HG02938 (cell line): ENCODE measurements around the gene EPB41L4A.

Experiments
- ATAC-seq: cut with Tn5 transposase; IDR thresholded peaks from one replicate; pipeline ENCODE4 v1.9.1; 2021; ENCODE audit warnings: mild to moderate bottlenecking, moderate library complexity; ENCODE audit not compliant: unreplicated experiment

The EPB41L4A gene

GRCh38 chr5:112356178-112356956 lies 62.7 kb downstream of the EPB41L4A start:
- no peak for ATAC-seq

GRCh38 chr5:112355058-112355685 lies 63.9 kb downstream of the EPB41L4A start:
- no peak for ATAC-seq

GRCh38 chr5:112353678-112354077 lies 65.4 kb downstream of the EPB41L4A start:
- no peak for ATAC-seq

GRCh38 chr5:112351225-112351624 lies 67.9 kb downstream of the EPB41L4A start:
- no peak for ATAC-seq

- ATAC-seq, result no peak
Measured at GRCh38 chr5:112350626-112351025, 68.5 kb downstream of the EPB41L4A start.

- ATAC-seq, result no peak
Measured at GRCh38 chr5:112349371-112349770, 69.7 kb downstream of the EPB41L4A start.

GRCh38 chr5:112348915-112349314 lies 70.2 kb downstream of the EPB41L4A start:
- no peak for ATAC-seq

- no peak for ATAC-seq
Measured at GRCh38 chr5:112348387-112348786, 70.7 kb downstream of the EPB41L4A start.

- ATAC-seq, result peak; percentile 62
Measured at GRCh38 chr5:112346411-112347044, 72.5 kb downstream of the EPB41L4A start.

GRCh38 chr5:112344540-112344939 lies 74.5 kb downstream of the EPB41L4A start:
- ATAC-seq, result no peak

- no peak for ATAC-seq
Measured at GRCh38 chr5:112342389-112342788, 76.7 kb downstream of the EPB41L4A start.

GRCh38 chr5:112339761-112340160 lies 79.3 kb downstream of the EPB41L4A start:
- ATAC-seq, result no peak

- ATAC-seq, result no peak
Measured at GRCh38 chr5:112338681-112339337, 80.3 kb downstream of the EPB41L4A start.

GRCh38 chr5:112333331-112333781 lies 85.7 kb downstream of the EPB41L4A start:
- ATAC-seq, result no peak

GRCh38 chr5:112331892-112332291 lies 87.2 kb downstream of the EPB41L4A start:
- no peak for ATAC-seq

GRCh38 chr5:112329419-112330090 lies 89.5 kb downstream of the EPB41L4A start:
- peak; percentile 84 for ATAC-seq

- ATAC-seq, result no peak
Measured at GRCh38 chr5:112323166-112323565, 95.9 kb downstream of the EPB41L4A start.

GRCh38 chr5:112320408-112320807 lies 98.7 kb downstream of the EPB41L4A start:
- ATAC-seq, result no peak

GRCh38 chr5:112318346-112318745 lies 100.7 kb downstream of the EPB41L4A start:
- ATAC-seq, result no peak

- no peak for ATAC-seq
Measured at GRCh38 chr5:112317866-112318265, 101.2 kb downstream of the EPB41L4A start.

- no peak for ATAC-seq
Measured at GRCh38 chr5:112316731-112317130, 102.3 kb downstream of the EPB41L4A start.
